Mesendoderm (in vitro differentiated cells): ENCODE data around the gene PMP22.
"Not testable (repeated sequence)": the region's sequence is repeated elsewhere in the genome, so short reads cannot be mapped to it uniquely, and the experiment has no call there.

Source experiments
- DNase-seq: peaks from one replicate; pipeline ENCODE4 v3.0.0; 2013
- H2AK5ac ChIP-seq: 2 replicates; pipeline ENCODE4 v1.6.1; 2013; ENCODE audit warnings: low read length, inconsistent platforms
- H2BK120ac ChIP-seq: 2 replicates; pipeline ENCODE4 v1.6.1; 2013; ENCODE audit warnings: low read depth, mild to moderate bottlenecking, low read length, moderate library complexity, mixed read lengths
- H2BK15ac ChIP-seq: replicated peaks from 2 replicates; pipeline ENCODE4 v1.6.1; 2013; ENCODE audit warnings: low read depth, mild to moderate bottlenecking, moderate library complexity
- H2BK5ac ChIP-seq: 2 replicates; pipeline ENCODE4 v1.6.1; 2013; ENCODE audit warnings: low read length, inconsistent platforms
- H3K18ac ChIP-seq: 2 replicates; pipeline ENCODE4 v1.6.1; 2013; ENCODE audit warnings: mild to moderate bottlenecking, low read length, mixed read lengths
- H3K23ac ChIP-seq: one replicate; pipeline ENCODE4 v1.6.1; 2013; ENCODE audit warnings: low read length
- H3K27ac ChIP-seq: 2 replicates; pipeline ENCODE4 v1.5.1; 2013; ENCODE audit warnings: low read depth, mild to moderate bottlenecking, inconsistent platforms, low read length, moderate library complexity
- H3K27me3 ChIP-seq: 2 replicates; pipeline ENCODE4 v1.6.1; 2013; ENCODE audit warnings: low read length, control low read depth, mild to moderate bottlenecking, inconsistent platforms; ENCODE audit not compliant: insufficient read depth, poor library complexity
- H3K36me3 ChIP-seq: 2 replicates; pipeline ENCODE4 v1.6.1; 2013; ENCODE audit warnings: low read length, inconsistent platforms; ENCODE audit not compliant: control insufficient read depth, insufficient read depth
- H3K4ac ChIP-seq: one replicate; pipeline ENCODE4 v1.6.1; 2013; ENCODE audit warnings: low read depth, mild to moderate bottlenecking, low read length, moderate library complexity
- H3K4me1 ChIP-seq: 2 replicates; pipeline ENCODE4 v1.6.1; 2013; ENCODE audit warnings: low read depth, low read length, inconsistent platforms; ENCODE audit not compliant: control insufficient read depth
- H3K4me2 ChIP-seq: 2 replicates; pipeline ENCODE4 v1.6.1; 2013; ENCODE audit warnings: low read length
- H3K4me3 ChIP-seq: 2 replicates; pipeline ENCODE4 v1.5.1; 2013; ENCODE audit warnings: mild to moderate bottlenecking, low read length
- H3K56ac ChIP-seq: one replicate; pipeline ENCODE4 v1.6.1; 2013; ENCODE audit warnings: low read length
- H3K79me1 ChIP-seq: 2 replicates; pipeline ENCODE4 v1.6.1; 2013; ENCODE audit warnings: low read length, inconsistent platforms
- H3K79me2 ChIP-seq: 2 replicates; pipeline ENCODE4 v1.6.1; 2013; ENCODE audit warnings: mild to moderate bottlenecking, low read length; ENCODE audit not compliant: control insufficient read depth, insufficient read depth
- H3K9ac ChIP-seq: 2 replicates; pipeline ENCODE4 v1.6.1; 2013; ENCODE audit warnings: low read length, inconsistent platforms
- H4K5ac ChIP-seq: one replicate; pipeline ENCODE4 v1.6.1; 2013; ENCODE audit warnings: low read length
- H4K8ac ChIP-seq: one replicate; pipeline ENCODE4 v1.6.1; 2013; ENCODE audit warnings: low read depth, mild to moderate bottlenecking, control low read depth, low read length, moderate library complexity
- WGBS: extraction: QIAGEN DNeasy Blood & Tissue Kit; methylation state at CpG from one replicate; pipeline ENCODE4 v1.1.7; 2013; ENCODE audit warnings: low lambda C conversion rate, missing lambda C conversion rate; ENCODE audit not compliant: insufficient coverage; ENCODE audit errors: extremely low coverage; 5-methylcytosine and 5-hydroxymethylcytosine counted together

Gene PMP22

DNA sequence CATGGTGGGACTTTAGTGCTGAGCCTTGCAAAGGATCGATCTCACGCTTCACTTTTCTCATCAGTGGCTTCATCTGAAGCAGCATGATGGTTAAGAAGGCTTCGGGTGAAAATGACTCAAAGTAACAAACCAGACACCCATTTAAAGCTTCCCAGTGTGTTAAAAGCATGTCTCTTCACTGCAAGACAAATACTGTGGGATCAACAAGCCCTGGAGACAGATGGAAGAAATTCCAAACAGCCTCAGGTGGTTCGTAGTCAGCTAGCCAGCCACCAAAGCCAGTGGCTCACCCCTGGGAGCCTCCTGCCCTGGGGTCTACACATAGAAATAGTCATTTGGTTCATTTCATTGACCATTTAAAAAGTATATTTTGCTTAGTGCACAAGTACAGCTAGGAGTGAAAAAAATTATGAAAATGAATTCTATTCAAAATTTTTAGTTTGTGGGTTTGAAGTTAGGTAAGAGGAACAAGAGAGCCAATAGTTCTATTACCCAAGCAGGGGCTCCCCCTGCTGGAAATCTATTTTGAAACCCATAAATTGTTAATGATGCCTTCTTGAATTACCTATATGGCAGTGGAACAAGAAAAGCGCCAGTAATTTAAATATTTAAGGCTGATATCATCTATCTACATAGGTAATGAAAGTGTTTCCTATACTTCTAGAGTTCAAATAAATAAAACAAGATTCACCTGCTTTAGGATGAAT is 51.6 kb downstream of the PMP22 start:
- no peak overlapping the region for H3K56ac ChIP-seq
- H2AK5ac ChIP-seq, result no peak overlapping the region
- H3K79me1 ChIP-seq, result no peaks in the 10 kb centered on the region
- DNase-seq, result peak; percentile 60
- no peak overlapping the region for H2BK120ac ChIP-seq
- no peak overlapping the region for H3K23ac ChIP-seq
- no peak overlapping the region for H3K4me3 ChIP-seq
- H3K36me3 ChIP-seq, result no peaks in the 10 kb centered on the region
- peak overlapping the region; percentile 13 for H4K8ac ChIP-seq
- no peak overlapping the region for H2BK5ac ChIP-seq
- no peak overlapping the region for H4K5ac ChIP-seq
- H3K79me2 ChIP-seq, result no peaks in the 10 kb centered on the region
- H3K4ac ChIP-seq, result no peak overlapping the region
- no peak overlapping the region for H3K27ac ChIP-seq
- H3K27me3 ChIP-seq, result no peaks in the 10 kb centered on the region
- no CpG with 5 or more reads among the region's 5 CpGs for WGBS
- H3K18ac ChIP-seq, result no peak overlapping the region
- no peak overlapping the region for H3K9ac ChIP-seq
- no peak overlapping the region for H2BK15ac ChIP-seq
- no peaks in the 10 kb centered on the region for H3K4me1 ChIP-seq
- H3K4me2 ChIP-seq, result no peak overlapping the region

- Histone ChIP-seq H3K79me1 (no peaks in the 10 kb centered on the region), H2BK5ac (no peak overlapping the region), H4K5ac (no peak overlapping the region), H3K4me3 (no peak overlapping the region), H3K23ac (no peak overlapping the region), H4K8ac (no peak overlapping the region), H3K56ac (no peak overlapping the region), H3K79me2 (no peaks in the 10 kb centered on the region), H3K27me3 (no peaks in the 10 kb centered on the region), H3K27ac (no peak overlapping the region), H3K9ac (no peak overlapping the region), H3K4me1 (no peaks in the 10 kb centered on the region), H2BK15ac (no peak overlapping the region), H3K36me3 (no peaks in the 10 kb centered on the region), H3K4ac (no peak overlapping the region), H2AK5ac (no peak overlapping the region), H3K18ac (no peak overlapping the region), H2BK120ac (no peak overlapping the region), H3K4me2 (no peak overlapping the region)
- WGBS, result no CpG with 5 or more reads among the region's 1 CpG
- no peak for DNase-seq
Measured at GRCh38 chr17:15210247-15210646, 54.9 kb downstream of the PMP22 start.

GRCh38 chr17:15203062-15203461 is 62.1 kb downstream of the PMP22 start:
- not testable (repeated sequence) for H3K23ac ChIP-seq, H3K36me3 ChIP-seq, H3K4me3 ChIP-seq, H2AK5ac ChIP-seq, DNase-seq, H3K27me3 ChIP-seq, H3K18ac ChIP-seq, H2BK5ac ChIP-seq, H4K8ac ChIP-seq, H2BK120ac ChIP-seq, H3K4me1 ChIP-seq, H2BK15ac ChIP-seq, H4K5ac ChIP-seq, H3K79me2 ChIP-seq, H3K56ac ChIP-seq, H3K4ac ChIP-seq, H3K9ac ChIP-seq, H3K4me2 ChIP-seq, H3K27ac ChIP-seq, H3K79me1 ChIP-seq
- no CpG with 5 or more reads among the region's 2 CpGs for WGBS

DNA sequence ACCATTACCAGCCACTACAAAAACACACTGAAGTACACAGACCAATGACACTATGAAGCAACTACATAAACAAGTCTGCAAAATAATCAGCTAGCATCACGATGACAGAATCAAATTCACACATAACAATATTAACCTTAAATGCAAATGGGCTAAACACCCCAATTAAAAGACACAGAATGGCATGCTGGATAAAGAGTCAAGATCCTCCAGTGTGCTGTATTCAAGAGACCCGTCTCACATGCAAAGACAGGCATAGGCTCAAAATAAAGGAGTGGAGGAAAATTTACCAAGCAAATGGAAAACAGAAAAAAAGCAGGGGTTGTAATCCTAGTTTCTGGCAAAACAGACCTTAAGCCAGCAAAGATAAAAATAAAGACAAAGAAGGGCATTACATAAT is 64.6 kb downstream of the PMP22 start:
- H4K8ac ChIP-seq, H3K4me1 ChIP-seq, H3K23ac ChIP-seq, H2BK15ac ChIP-seq, H2BK5ac ChIP-seq, H3K4me2 ChIP-seq, H2BK120ac ChIP-seq, H3K79me1 ChIP-seq, H3K18ac ChIP-seq, H3K9ac ChIP-seq, H3K27ac ChIP-seq, H3K79me2 ChIP-seq, H3K56ac ChIP-seq, H4K5ac ChIP-seq, H3K36me3 ChIP-seq, DNase-seq, H3K4me3 ChIP-seq, H3K27me3 ChIP-seq, H3K4ac ChIP-seq, H2AK5ac ChIP-seq: not testable (repeated sequence)
- no CpG with 5 or more reads among the region's 2 CpGs for WGBS

GRCh38 chr17:15197229-15197628 is 67.9 kb downstream of the PMP22 start:
- no peaks in the 10 kb centered on the region for H3K79me1 ChIP-seq
- H3K36me3 ChIP-seq, result no peaks in the 10 kb centered on the region
- no peak overlapping the region for H3K56ac ChIP-seq
- H3K79me2 ChIP-seq, result no peaks in the 10 kb centered on the region
- no peak overlapping the region for H4K5ac ChIP-seq
- no peak overlapping the region for H3K4ac ChIP-seq
- H3K4me1 ChIP-seq, result no peaks in the 10 kb centered on the region
- no CpG with 5 or more reads among the region's 3 CpGs for WGBS
- H2BK5ac ChIP-seq, result no peak overlapping the region
- H2BK15ac ChIP-seq, result no peak overlapping the region
- no peak overlapping the region for H3K4me3 ChIP-seq
- H2AK5ac ChIP-seq, result no peak overlapping the region
- H3K18ac ChIP-seq, result no peak overlapping the region
- no peak overlapping the region for H2BK120ac ChIP-seq
- no peak for DNase-seq
- H4K8ac ChIP-seq, result no peak overlapping the region
- H3K4me2 ChIP-seq, result no peak overlapping the region
- H3K27ac ChIP-seq, result no peak overlapping the region
- no peak overlapping the region for H3K9ac ChIP-seq
- H3K27me3 ChIP-seq, result no peaks in the 10 kb centered on the region
- no peak overlapping the region for H3K23ac ChIP-seq

- WGBS, result no CpG with 5 or more reads among the region's 1 CpG
- Histone ChIP-seq H2BK15ac (no peak overlapping the region), H3K4ac (no peak overlapping the region), H2AK5ac (no peak overlapping the region), H3K18ac (no peak overlapping the region), H3K36me3 (no peaks in the 10 kb centered on the region), H3K4me2 (no peak overlapping the region), H3K27ac (no peak overlapping the region), H4K8ac (no peak overlapping the region), H3K79me1 (no peaks in the 10 kb centered on the region), H4K5ac (no peak overlapping the region), H3K4me1 (no peaks in the 10 kb centered on the region), H3K4me3 (no peak overlapping the region), H2BK5ac (no peak overlapping the region), H3K56ac (no peak overlapping the region), H2BK120ac (no peak overlapping the region), H3K27me3 (no peaks in the 10 kb centered on the region), H3K9ac (no peak overlapping the region), H3K79me2 (no peaks in the 10 kb centered on the region), H3K23ac (no peak overlapping the region)
- DNase-seq, result no peak
Measured at GRCh38 chr17:15194859-15195277, 70.3 kb downstream of the PMP22 start.
